ENCODE data around the gene C2orf49.

C2orf49 gene

DNA sequence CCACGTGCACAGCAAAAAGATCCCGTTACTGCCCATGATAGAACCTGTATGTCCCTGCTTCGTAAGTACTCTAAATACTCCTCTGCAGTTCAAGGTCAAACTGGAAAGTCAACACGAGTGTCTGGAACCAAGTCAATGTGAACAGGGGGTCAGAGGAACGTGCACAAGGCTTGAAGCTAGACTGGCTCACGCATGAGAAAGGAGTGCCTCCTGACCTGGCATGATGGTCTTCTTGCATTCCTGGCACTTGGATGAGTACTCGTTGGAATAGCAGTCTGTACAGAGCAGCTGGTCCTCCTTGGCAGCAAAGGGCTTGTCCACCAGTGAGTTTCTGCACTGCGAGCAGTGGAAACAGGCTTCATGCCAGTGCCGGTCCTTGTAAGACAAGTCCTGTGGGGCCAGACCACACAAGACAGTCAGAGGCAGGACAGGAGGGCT is 36.0 kb downstream of the C2orf49 start:
- Histone ChIP-seq H3K9ac (ENCODE audit: low read depth, low read length) (no peak overlapping the region), H3K36me3 (ENCODE audit: insufficient read depth, low read length) (no peaks in the 10 kb centered on the region), H3K27me3 (ENCODE audit: insufficient read depth, low read length, poor library complexity) (no peaks in the 10 kb centered on the region), H3K27ac (ENCODE audit: low read length) (no peak overlapping the region), H4K20me1 (ENCODE audit: insufficient read depth, low read length) (no peaks in the 10 kb centered on the region), H2AFZ (ENCODE audit: low read depth, low read length) (no peak overlapping the region), H3K4me1 (ENCODE audit: insufficient read depth, low read length) (peaks cover 10% of the 10 kb centered on the region), H3K4me2 (ENCODE audit: insufficient read depth, low read length) (no peak overlapping the region), H3K9me3 (ENCODE audit: insufficient read depth, low read length, severe bottlenecking) (no peaks in the 10 kb centered on the region), H3K79me2 (ENCODE audit: insufficient read depth, low read length) (no peaks in the 10 kb centered on the region), H3K4me3 (ENCODE audit: low read depth in 1 of 2, low read length in 2 of 2) (no peak overlapping the region)
- DNase-seq (no peak), ATAC-seq (ENCODE audit: insufficient read depth, low read depth) (no peak)
- TF ChIP-seq, protein P1, sequence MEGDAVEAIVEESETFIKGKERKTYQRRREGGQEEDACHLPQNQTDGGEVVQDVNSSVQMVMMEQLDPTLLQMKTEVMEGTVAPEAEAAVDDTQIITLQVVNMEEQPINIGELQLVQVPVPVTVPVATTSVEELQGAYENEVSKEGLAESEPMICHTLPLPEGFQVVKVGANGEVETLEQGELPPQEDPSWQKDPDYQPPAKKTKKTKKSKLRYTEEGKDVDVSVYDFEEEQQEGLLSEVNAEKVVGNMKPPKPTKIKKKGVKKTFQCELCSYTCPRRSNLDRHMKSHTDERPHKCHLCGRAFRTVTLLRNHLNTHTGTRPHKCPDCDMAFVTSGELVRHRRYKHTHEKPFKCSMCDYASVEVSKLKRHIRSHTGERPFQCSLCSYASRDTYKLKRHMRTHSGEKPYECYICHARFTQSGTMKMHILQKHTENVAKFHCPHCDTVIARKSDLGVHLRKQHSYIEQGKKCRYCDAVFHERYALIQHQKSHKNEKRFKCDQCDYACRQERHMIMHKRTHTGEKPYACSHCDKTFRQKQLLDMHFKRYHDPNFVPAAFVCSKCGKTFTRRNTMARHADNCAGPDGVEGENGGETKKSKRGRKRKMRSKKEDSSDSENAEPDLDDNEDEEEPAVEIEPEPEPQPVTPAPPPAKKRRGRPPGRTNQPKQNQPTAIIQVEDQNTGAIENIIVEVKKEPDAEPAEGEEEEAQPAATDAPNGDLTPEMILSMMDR (IDR thresholded peaks at IDR 0.05; ENCODE audit: borderline replicate concordance, extremely low read depth, low read length, poor library complexity, severe bottlenecking): no peak
- TF ChIP-seq EZH2 (IDR thresholded peaks at IDR 0.05; ENCODE audit: borderline replicate concordance, low read depth, low read length, severe bottlenecking): no peak

DNA sequence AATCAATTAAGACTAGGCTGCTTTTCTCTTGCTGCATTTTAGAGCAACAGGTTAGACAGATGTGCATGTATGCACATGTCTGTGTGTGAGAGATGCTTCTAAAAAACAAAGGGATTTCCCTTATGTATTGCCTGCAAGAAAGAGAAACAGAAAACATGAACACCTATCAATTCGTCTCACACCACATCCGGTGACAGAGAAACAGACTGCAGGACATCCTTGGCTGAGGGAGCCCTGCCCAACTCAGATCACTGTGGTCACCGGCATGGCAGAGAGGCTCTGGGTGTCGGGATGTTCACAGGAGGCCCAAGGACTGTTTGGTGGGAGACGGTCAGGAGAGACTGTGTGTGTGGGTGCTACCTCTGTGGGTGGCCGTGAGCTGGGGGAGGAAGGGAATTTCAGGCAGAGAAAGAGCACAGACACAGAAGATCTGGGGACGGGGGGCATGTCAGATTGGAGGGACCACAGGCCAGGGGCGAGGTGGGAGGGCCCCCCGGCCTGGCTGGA is 36.6 kb downstream of the C2orf49 start:
- ATAC-seq (ENCODE audit: insufficient read depth, low read depth): no peak
- Histone ChIP-seq H3K4me3 (ENCODE audit: low read depth in 1 of 2, low read length in 2 of 2) (no peak overlapping the region), H3K27me3 (ENCODE audit: insufficient read depth, low read length, poor library complexity) (no peaks in the 10 kb centered on the region), H3K4me2 (ENCODE audit: insufficient read depth, low read length) (no peak overlapping the region), H4K20me1 (ENCODE audit: insufficient read depth, low read length) (no peaks in the 10 kb centered on the region), H2AFZ (ENCODE audit: low read depth, low read length) (no peak overlapping the region), H3K36me3 (ENCODE audit: insufficient read depth, low read length) (no peaks in the 10 kb centered on the region), H3K79me2 (ENCODE audit: insufficient read depth, low read length) (no peaks in the 10 kb centered on the region), H3K27ac (ENCODE audit: low read length) (no peak overlapping the region), H3K9me3 (ENCODE audit: insufficient read depth, low read length, severe bottlenecking) (no peaks in the 10 kb centered on the region), H3K9ac (ENCODE audit: low read depth, low read length) (no peak overlapping the region), H3K4me1 (ENCODE audit: insufficient read depth, low read length) (peaks cover 10% of the 10 kb centered on the region)
- DNase-seq: no peak
- no peak for TF ChIP-seq EZH2 (IDR thresholded peaks at IDR 0.05; ENCODE audit: borderline replicate concordance, low read depth, low read length, severe bottlenecking)
- TF ChIP-seq, protein P1 (IDR thresholded peaks at IDR 0.05; ENCODE audit: borderline replicate concordance, extremely low read depth, low read length, poor library complexity, severe bottlenecking): no peak

DNA sequence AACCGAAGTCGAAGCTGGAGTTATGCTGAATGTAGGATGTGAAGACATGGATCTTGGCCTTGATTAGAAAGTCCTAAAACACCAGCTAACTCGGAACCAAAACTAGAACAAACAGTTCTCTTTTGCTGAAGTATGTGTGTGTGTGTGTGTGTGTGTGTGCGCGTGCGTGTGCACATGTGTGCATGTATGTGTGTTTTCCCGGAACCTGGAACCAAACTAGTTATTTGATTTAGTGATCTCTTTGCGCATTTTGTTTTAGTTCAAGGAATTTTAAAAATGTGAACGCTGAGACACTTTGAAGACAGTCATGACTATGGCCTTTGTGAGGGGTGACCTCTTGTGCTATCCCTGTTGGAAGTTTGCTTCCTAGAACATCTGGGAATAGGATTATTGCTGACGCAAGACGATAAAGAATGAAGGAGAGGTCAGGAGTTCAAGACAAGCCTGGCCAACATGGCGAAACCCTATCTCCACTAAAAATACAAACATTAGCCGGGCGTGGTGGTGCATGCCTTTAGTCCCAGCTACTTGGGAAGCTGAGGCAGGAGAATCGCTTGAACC is 37.7 kb downstream of the C2orf49 start:
- Histone ChIP-seq H3K9me3 (ENCODE audit: insufficient read depth, low read length, severe bottlenecking) (no peaks in the 10 kb centered on the region), H3K4me2 (ENCODE audit: insufficient read depth, low read length) (no peak overlapping the region), H3K27me3 (ENCODE audit: insufficient read depth, low read length, poor library complexity) (no peaks in the 10 kb centered on the region), H3K79me2 (ENCODE audit: insufficient read depth, low read length) (no peaks in the 10 kb centered on the region), H3K9ac (ENCODE audit: low read depth, low read length) (no peak overlapping the region), H3K36me3 (ENCODE audit: insufficient read depth, low read length) (no peaks in the 10 kb centered on the region), H4K20me1 (ENCODE audit: insufficient read depth, low read length) (no peaks in the 10 kb centered on the region), H3K4me1 (ENCODE audit: insufficient read depth, low read length) (peaks cover 3% of the 10 kb centered on the region), H3K27ac (ENCODE audit: low read length) (no peak overlapping the region), H3K4me3 (ENCODE audit: low read depth in 1 of 2, low read length in 2 of 2) (no peak overlapping the region), H2AFZ (ENCODE audit: low read depth, low read length) (no peak overlapping the region)
- ATAC-seq (ENCODE audit: insufficient read depth, low read depth): no peak
- no peak for DNase-seq
- TF ChIP-seq, protein P1 (IDR thresholded peaks at IDR 0.05; ENCODE audit: borderline replicate concordance, extremely low read depth, low read length, poor library complexity, severe bottlenecking): no peak
- no peak for TF ChIP-seq EZH2 (IDR thresholded peaks at IDR 0.05; ENCODE audit: borderline replicate concordance, low read depth, low read length, severe bottlenecking)

Data from DND-41 (cell line).